Right lobe of liver (tissue), 6 donors: ENCODE data around the gene STX4. TPM values are rescaled to one million over a fixed set of nuclear protein-coding genes. Genes with fewer than 3 reads are reported as not detected.

Experiments used
- ATAC-seq, 4 donors: fragments of 200-7000 bp; cut with Tn5 transposase; one replicate each; pipeline ENCODE4 v1.9.1; 2020; ENCODE audit warnings: mild to moderate bottlenecking in 4 of 4, moderate library complexity in 4 of 4
- DNase-seq, 3 donors: peaks; one replicate each; pipeline ENCODE4 v3.0.0-alpha.2; 2020
- H3K27ac ChIP-seq, 3 donors: fragments of 200-600 bp; one replicate each; pipeline ENCODE4 v1.8.0; 2022
- H3K27me3 ChIP-seq, 2 donors: fragments of 200-600 bp; one replicate each; pipeline ENCODE4 v1.8.0; 2022
- H3K36me3 ChIP-seq, 4 donors: fragments of 200-600 bp; sonication (generic) in 1 of 4; one replicate each; pipeline versions ENCODE4 v1.5.1 to v1.8.0; 2017 to 2022; ENCODE audit warnings: control low read depth in 1 of 4
- H3K4me1 ChIP-seq, 4 donors: fragments of 200-600 bp; sonication (generic) in 1 of 4; one replicate each; pipeline versions ENCODE4 v1.5.1 to v1.8.0; 2017 to 2022; ENCODE audit warnings: control low read depth in 1 of 4
- H3K4me3 ChIP-seq, 3 donors: fragments of 200-600 bp; one replicate each; pipeline ENCODE4 v1.8.0; 2022
- H3K9me3 ChIP-seq, 4 donors: fragments of 200-600 bp; sonication (generic) in 1 of 4; one replicate each; pipeline versions ENCODE4 v1.5.1 to v1.8.0; 2017 to 2022; ENCODE audit warnings: control low read depth in 1 of 4
- CTCF ChIP-seq, 4 donors: fragments of 200-600 bp in 3 of 4; fragments of 450-650 bp in 1 of 4; IDR thresholded peaks; one replicate each; pipeline versions ENCODE4 v1.5.1 to v1.8.0; 2016 to 2022; ENCODE audit warnings: antibody characterized with exemption in 4 of 4, mild to moderate bottlenecking in 2 of 4
- POLR2A ChIP-seq: fragments of 450-650 bp; IDR thresholded peaks from one replicate; pipeline ENCODE4 v1.6.1; 2017; ENCODE audit warnings: antibody characterized with exemption, mild to moderate bottlenecking
- WGBS: methylation state at CpG from one replicate; pipeline ENCODE4 v1.1.6; 2018; ENCODE audit warnings: low coverage, low lambda C conversion rate; ENCODE audit not compliant: insufficient coverage; ENCODE audit errors: missing lambda C conversion rate; 5-methylcytosine and 5-hydroxymethylcytosine counted together
- intact Hi-C, 2 donors: fragments of 100-400 bp; cut with DNase I; formaldehyde crosslinking; loops; one replicate each; pipeline versions ENCODE4 v1.11.2 to v1.14.1; 2022
- total RNA-seq, 6 experiments: library from RNA; depleted of rRNA in 2 of 6; stranded (reverse); fragments of >200 nt in 2 of 6; fragmentation: NEBNext Ultra II Directional in 3 of 6; extraction: Animal tissue kit (Norgen Biotek cat#: 25700) in 3 of 6; gene quantifications; one replicate each; pipeline versions ENCODE4 v1.1.0 to v1.2.4, GENCODE V29; 2016 to 2023
- donor health status: DM: no; HTN: yes; CAD: no.
- donor health status: DM: no; HTN: no; CAD: no.
- donor health status: DM: no; HTN: no; CAD: no.
- donor health status: DM: no; HTN: yes; CAD: no.
- donor health status: DM: no; HTN: yes; CAD: no.

Gene STX4
- total RNA-seq, 6 experiments from 2014 or later: 18.8 to 52.8 (median 23.6) TPM

- H3K27ac ChIP-seq: no peak overlapping the region
- H3K36me3 ChIP-seq: peaks cover 0 to 31% (median 3%) of the 10 kb centered on the region in 4 donors
- no peaks in the 10 kb centered on the region for H3K9me3 ChIP-seq
- no peak overlapping the region for H3K4me3 ChIP-seq
- no peaks in the 10 kb centered on the region for H3K27me3 ChIP-seq
- peaks cover 0 to 7% (median 0%) of the 10 kb centered on the region in 4 donors for H3K4me1 ChIP-seq
- no peak for DNase-seq
- no peak for ATAC-seq
- 75% methylated on average over 4 of the region's 15 CpGs for WGBS
- TF ChIP-seq CTCF (IDR thresholded peaks at IDR 0.05) (no peak), POLR2A (no peak)
- intact Hi-C loops: no loop called here
These were observed 45.4 kb downstream of the STX4 start for GRCh38 chr16:31078597-31079341.

DNA sequence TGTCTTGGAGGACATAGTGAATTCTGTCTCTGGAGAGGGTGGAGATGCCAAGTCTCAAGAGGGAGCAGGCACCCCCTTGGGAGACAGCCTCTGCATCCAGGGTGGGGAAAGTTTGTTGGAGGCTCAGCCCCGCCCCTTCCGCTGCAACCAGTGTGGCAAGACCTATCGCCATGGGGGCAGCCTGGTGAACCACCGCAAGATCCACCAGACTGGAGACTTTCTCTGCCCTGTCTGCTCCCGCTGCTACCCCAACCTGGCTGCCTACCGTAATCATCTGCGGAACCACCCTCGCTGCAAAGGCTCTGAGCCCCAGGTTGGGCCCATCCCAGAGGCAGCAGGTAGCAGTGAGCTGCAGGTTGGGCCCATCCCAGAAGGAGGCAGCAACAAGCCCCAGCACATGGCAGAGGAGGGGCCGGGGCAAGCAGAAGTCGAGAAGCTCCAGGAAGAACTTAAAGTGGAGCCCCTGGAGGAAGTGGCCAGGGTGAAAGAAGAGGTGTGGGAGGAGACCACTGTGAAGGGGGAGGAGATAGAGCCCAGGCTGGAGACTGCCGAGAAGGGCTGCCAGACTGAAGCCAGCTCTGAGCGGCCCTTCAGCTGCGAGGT, 46.1 kb downstream of the STX4 start:
- TF ChIP-seq CTCF (IDR thresholded peaks at IDR 0.05) (no peak), POLR2A (no peak)
- no peaks in the 10 kb centered on the region for H3K9me3 ChIP-seq
- WGBS: 83% methylated on average over 4 of the region's 13 CpGs
- H3K27me3 ChIP-seq: no peaks in the 10 kb centered on the region
- H3K27ac ChIP-seq: no peak overlapping the region
- ATAC-seq (no peak), DNase-seq (no peak)
- peaks cover 0 to 7% (median 0%) of the 10 kb centered on the region in 4 donors for H3K4me1 ChIP-seq
- intact Hi-C loops: no loop called here
- H3K36me3 ChIP-seq: peaks cover 0 to 35% (median 6%) of the 10 kb centered on the region in 4 donors
- no peak overlapping the region for H3K4me3 ChIP-seq

DNA sequence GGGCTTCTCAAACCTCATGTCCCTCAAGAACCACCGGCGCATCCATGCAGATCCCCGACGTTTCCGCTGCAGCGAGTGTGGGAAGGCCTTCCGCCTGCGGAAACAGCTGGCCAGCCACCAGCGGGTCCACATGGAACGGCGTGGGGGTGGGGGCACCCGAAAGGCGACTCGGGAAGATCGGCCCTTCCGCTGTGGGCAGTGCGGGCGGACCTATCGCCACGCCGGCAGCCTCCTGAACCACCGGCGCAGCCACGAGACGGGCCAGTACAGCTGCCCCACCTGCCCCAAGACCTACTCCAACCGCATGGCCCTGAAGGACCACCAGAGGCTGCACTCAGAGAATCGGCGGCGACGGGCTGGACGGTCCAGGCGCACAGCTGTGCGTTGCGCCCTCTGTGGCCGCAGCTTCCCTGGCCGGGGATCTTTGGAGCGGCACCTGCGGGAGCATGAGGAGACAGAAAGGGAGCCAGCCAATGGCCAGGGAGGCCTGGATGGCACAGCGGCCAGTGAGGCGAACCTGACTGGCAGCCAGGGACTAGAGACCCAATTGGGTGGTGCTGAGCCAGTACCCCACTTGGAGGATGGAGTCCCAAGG, 46.8 kb downstream of the STX4 start:
- WGBS: 97% methylated on average over 12 of the region's 40 CpGs
- H3K4me3 ChIP-seq: no peak overlapping the region
- no peak for TF ChIP-seq POLR2A
- TF ChIP-seq CTCF (IDR thresholded peaks at IDR 0.05): no peak
- H3K36me3 ChIP-seq: peaks cover 0 to 39% (median 11%) of the 10 kb centered on the region in 4 donors
- no peak overlapping the region for H3K27ac ChIP-seq
- H3K9me3 ChIP-seq: no peaks in the 10 kb centered on the region
- DNase-seq: peak in 1 of 3 donors; percentile 20
- peaks cover 0 to 3% (median 0%) of the 10 kb centered on the region in 4 donors for H3K4me1 ChIP-seq
- no peaks in the 10 kb centered on the region for H3K27me3 ChIP-seq
- intact Hi-C loops: loop anchor here in 1 of 2 donors (10.0 kb wide), 1 partner anchor 95 kb away; the partner anchor contains the start of gene HSD3B7
- ATAC-seq: no peak

GRCh38 chr16:31080756-31081419, 47.5 kb downstream of the STX4 start:
- Histone ChIP-seq H3K4me1 (no peaks in the 10 kb centered on the region), H3K36me3 (peaks cover 0 to 41% (median 14%) of the 10 kb centered on the region in 4 donors), H3K27ac (no peak overlapping the region), H3K9me3 (no peaks in the 10 kb centered on the region), H3K4me3 (no peak overlapping the region), H3K27me3 (no peaks in the 10 kb centered on the region)
- ATAC-seq (peak in 1 of 4 donors; percentile 17), DNase-seq (no peak)
- 60% methylated on average over 1 of the region's 13 CpGs for WGBS
- TF ChIP-seq CTCF (IDR thresholded peaks at IDR 0.05) (no peak), POLR2A (no peak)
- intact Hi-C loops: loop anchor here in 1 of 2 donors (10.0 kb wide), 1 partner anchor 96 kb away; the partner anchor contains the start of gene HSD3B7
